HG03066 (cell line): ENCODE data around the gene SLC22A15.
"Not testable (repeated sequence)": the region's sequence is repeated elsewhere in the genome, so short reads cannot be mapped to it uniquely, and the experiment has no call there.

Experiments used
- ATAC-seq: cut with Tn5 transposase; IDR thresholded peaks from one replicate; pipeline ENCODE4 v1.9.1; 2021; ENCODE audit warnings: low read depth; ENCODE audit not compliant: unreplicated experiment

The SLC22A15 gene

GRCh38 chr1:116026631-116027030, 50.3 kb downstream of the SLC22A15 start:
- ATAC-seq, result no peak

DNA sequence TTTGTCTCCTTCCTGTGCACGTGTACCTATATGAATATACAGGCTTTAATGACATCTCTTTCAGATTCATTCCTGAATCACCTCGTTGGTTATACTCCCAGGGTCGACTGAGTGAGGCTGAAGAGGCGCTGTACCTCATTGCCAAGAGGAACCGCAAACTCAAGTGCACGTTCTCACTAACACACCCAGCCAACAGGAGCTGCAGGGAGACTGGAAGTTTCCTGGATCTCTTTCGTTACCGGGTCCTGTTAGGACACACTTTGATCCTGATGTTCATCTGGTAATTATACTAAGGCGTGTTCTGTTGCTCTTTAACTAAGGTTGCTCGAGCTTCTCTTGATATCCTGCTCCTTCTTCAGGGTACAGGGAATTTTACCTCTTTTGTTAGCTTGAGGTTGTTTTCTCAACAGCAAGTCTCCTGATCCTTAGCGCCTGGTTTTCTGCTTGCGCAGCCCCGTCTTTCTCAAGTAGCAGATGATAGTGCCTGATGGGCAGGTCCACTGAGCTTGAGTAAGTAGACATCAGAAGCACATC, 55.1 kb downstream of the SLC22A15 start:
- no peak for ATAC-seq

GRCh38 chr1:116033322-116033721, 57.0 kb downstream of the SLC22A15 start:
- ATAC-seq, result no peak

- ATAC-seq, result no peak
Observed at GRCh38 chr1:116036255-116036654, 59.9 kb downstream of the SLC22A15 start.

- ATAC-seq, result no peak
Observed at GRCh38 chr1:116038679-116039078, 62.4 kb downstream of the SLC22A15 start.

DNA sequence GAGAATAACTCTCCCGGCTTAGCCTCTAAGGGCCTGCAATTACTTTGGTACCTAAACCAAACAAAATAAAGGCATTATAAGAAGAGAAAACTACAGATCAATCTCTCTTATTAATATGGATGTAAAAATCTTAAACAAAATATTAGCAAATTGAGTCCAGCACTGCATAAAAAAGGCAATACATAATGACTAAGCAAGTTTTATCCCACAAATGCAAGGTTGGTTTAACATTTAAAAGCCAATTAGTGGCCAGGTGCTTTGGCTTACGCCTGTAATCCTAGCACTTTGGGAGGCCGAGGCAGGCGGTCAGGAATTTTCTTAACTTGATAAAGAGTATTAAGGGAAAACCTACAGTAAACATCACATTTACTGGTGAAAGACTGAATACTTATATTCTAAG, 67.8 kb downstream of the SLC22A15 start:
- no peak for ATAC-seq

- not testable (repeated sequence) for ATAC-seq
Observed at GRCh38 chr1:116046933-116047332, 70.6 kb downstream of the SLC22A15 start.

DNA sequence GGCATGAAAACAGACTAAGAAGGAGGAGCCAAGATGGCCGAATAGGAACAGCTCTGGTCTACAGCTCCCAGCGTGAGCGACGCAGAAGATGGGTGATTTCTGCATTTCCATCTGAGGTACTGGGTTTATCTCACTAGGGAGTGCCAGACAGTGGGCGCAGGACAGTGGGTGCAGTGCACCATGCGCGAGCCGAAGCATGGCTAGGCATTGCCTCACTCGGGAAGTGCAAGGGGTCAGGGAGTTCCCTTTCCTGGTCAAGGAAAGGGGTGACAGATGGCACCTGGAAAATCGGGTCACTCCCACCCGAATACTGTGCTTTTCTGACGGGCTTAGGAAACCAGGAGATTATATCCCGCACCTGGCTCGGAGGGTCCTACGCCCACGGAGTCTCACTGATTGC, 75.6 kb downstream of the SLC22A15 start:
- not testable (repeated sequence) for ATAC-seq

DNA sequence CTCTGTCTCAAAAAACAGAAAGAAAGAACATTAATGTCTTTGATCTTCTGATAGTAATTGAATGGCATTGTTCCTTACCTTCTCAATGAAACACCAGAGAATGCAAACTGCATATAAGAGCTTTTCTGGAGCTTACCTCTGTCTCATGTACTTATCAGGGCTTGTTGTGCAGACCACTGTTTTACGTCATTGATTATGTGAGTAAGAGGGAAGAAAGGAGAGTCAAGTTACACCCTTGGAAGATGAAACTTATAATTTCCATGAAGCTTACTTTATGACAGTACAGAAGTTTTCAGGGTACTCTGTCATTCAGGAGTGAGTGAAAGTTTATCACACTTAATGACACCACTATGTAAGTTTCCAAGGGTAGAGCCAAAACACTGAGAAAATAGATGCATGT, 85.9 kb downstream of the SLC22A15 start:
- no peak for ATAC-seq

DNA sequence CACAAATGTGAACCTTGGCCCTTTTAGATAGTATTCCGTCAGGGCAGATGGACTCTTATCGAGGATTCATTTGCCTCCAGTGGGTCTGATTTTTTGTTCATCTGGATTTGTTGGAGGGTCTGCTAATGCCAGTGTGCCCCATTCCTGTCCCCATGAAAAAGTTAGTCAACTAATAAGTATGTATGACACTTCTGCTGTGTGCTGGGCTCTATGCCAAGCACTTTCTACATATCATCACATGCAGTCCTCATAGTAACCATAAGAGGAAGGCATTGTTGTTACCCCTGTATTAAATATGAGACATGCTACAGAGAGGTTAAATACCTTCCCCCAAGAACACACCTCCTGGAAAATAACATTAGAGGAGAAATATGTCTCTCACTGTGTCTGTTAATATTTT, 88.3 kb downstream of the SLC22A15 start:
- ATAC-seq, result no peak

- ATAC-seq, result no peak
Observed at GRCh38 chr1:116066868-116067565, 90.7 kb downstream of the SLC22A15 start.

- no peak for ATAC-seq
Observed at GRCh38 chr1:116067566-116067890, 91.2 kb downstream of the SLC22A15 start.

DNA sequence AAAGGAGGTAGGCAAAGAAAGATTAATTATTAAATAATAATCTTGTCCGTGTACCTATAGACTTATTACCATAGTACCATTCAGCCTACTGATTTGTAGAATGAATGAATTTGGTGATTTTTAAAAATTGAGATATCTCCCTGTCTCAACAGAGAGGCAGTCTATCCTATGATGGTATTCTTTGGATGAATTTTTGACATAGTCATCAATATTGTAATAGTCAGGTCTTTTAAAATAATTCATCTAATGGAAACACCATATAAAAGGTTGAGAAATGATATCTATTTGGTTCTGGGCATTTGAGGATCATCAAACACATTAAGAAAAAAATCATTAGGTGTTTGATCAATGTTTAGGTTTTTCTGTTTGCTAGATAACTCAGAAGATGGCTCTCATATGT, 99.3 kb downstream of the SLC22A15 start:
- no peak for ATAC-seq

- no peak for ATAC-seq
Observed at GRCh38 chr1:116075990-116076389, 99.7 kb downstream of the SLC22A15 start.

DNA sequence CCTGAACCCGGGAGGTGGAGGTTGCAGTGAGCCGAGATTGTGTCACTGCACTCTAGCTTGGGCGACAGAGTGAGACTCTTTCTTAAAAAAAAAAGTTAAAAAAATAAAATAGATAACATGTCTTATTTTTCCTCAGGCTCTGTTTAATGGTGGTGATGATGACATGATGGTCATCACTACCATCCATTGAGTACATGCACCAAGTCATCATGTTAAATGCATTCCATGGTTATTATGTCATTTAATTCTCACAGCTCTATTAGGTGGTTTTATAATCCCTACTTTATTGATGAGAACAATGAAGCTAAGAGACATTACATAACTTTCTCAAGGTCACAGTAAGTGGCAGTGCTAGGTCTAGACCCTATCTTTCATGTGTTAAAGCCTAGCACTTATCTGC, 100.5 kb downstream of the SLC22A15 start:
- no peak for ATAC-seq

DNA sequence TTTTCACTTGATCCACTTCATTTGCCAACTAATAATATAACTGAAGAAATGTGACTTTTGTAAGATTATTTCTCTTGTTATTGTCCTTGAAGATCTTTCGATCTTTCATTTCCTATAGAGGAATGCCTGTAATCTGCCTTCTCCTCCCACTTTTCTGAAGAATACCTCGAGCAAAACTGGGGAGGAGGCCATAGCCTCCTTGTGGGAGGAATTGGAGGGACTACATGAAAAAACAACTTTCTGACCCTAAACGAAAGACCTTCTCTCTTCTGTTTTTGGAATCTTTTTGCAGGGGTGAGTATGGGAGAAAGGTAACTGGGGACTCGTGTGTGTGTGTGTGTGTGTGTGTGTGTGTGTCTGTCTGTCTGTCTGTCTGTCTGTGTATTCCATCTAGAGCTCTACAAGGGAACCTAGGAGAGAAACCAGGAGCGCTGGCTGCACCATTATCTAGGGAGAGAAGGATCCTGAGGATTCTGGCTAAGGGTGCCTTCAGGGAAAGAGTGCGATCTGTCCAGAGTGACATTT, 102.4 kb downstream of the SLC22A15 start:
- ATAC-seq, result no peak

DNA sequence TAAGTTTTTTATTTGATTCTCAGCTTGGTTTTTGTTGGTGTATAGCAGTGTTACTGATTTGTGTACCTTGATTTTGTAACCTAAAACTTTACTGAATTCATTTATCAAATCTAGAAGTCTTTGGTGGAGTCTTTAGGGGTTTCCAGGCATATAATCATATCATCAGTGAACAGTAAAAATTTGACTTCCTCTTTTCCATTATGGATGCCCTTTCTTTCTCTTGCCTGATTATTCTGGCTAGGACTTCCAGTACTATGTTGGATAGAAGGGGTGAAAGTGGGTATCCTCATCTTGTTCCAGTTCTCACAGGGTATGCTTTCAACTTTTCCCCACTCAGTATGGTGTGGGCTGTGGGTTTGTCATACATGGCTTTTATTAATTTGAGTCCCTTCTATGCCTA, 111.3 kb downstream of the SLC22A15 start:
- no peak for ATAC-seq

DNA sequence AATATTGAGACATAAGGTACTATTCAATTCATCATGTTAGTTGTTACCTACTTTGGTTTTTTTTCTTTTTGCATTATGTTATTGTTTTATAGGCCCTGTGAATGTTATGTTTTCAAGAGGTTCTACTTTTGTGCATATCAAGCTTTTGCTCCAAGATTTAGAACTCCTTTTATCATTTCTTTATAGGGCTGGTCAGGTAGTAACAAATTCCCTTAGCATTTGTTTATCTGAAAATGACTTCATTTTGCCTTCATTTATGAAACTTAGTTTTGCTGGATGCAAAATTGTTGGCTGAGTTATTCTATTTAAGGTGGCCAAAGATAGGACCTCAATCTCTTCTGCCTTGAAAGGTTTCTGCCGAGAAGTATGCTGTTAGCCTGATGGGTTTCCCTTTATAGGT, 113.6 kb downstream of the SLC22A15 start:
- no peak for ATAC-seq

DNA sequence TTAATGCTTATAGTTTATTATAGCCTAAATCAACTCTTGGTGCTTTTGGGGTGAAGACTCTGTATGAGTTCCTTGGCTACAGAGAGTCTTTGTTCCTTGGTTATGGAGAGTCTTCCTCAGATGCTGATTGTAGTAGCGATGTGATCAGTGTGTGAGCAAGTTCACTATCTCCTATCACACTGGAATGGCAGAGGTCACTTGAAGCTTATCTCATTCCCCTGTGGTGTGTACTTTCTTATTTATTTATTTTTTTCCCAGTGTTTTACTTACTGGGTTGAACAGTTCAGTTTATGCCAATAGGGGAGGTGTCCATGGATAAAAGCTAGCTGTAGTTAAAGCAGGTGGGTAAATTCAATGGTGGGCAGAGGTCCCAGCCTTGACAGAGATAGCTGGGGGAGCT, 114.8 kb downstream of the SLC22A15 start:
- no peak for ATAC-seq

- no peak for ATAC-seq
Observed at GRCh38 chr1:116092752-116093489, 116.6 kb downstream of the SLC22A15 start.

DNA sequence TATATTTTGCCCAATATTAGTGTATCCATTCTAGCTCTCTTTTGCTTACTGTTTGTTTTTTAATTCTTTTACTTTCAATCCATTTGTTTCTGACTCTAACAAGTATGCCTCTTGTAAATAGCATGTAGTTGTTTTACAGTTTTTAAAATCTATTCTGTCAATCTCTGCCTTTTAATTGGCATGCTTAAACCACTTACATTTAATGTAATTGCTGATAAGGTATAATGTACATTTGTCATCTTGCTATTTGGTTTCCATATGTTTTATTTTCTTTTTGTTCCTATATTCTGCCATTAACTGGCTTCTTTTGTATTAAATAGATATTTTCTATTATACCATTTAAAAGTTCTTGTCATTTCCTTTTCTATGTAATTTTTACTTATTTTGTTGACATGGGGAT, 118.7 kb downstream of the SLC22A15 start:
- no peak for ATAC-seq
